Stromal cell of bone marrow (primary cell): ENCODE results near the gene LONP2.

Experiments
- DNase-seq: peaks from one replicate; pipeline ENCODE4 v3.0.0-alpha.2; 2012; ENCODE audit warnings: low read depth

The LONP2 gene, protein sequence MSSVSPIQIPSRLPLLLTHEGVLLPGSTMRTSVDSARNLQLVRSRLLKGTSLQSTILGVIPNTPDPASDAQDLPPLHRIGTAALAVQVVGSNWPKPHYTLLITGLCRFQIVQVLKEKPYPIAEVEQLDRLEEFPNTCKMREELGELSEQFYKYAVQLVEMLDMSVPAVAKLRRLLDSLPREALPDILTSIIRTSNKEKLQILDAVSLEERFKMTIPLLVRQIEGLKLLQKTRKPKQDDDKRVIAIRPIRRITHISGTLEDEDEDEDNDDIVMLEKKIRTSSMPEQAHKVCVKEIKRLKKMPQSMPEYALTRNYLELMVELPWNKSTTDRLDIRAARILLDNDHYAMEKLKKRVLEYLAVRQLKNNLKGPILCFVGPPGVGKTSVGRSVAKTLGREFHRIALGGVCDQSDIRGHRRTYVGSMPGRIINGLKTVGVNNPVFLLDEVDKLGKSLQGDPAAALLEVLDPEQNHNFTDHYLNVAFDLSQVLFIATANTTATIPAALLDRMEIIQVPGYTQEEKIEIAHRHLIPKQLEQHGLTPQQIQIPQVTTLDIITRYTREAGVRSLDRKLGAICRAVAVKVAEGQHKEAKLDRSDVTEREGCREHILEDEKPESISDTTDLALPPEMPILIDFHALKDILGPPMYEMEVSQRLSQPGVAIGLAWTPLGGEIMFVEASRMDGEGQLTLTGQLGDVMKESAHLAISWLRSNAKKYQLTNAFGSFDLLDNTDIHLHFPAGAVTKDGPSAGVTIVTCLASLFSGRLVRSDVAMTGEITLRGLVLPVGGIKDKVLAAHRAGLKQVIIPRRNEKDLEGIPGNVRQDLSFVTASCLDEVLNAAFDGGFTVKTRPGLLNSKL

GRCh38 chr16:48244080-48244862, at the start of gene LONP2:
Gene LONP2, plus strand, starts transcription at chr16:48244300. Its CDS starts 89 bp downstream, at chr16:48244389.
- DNase-seq = peak; percentile 75

GRCh38 chr16:48194828-48195556, 49.1 kb upstream of the LONP2 start:
- no peak for DNase-seq

DNA sequence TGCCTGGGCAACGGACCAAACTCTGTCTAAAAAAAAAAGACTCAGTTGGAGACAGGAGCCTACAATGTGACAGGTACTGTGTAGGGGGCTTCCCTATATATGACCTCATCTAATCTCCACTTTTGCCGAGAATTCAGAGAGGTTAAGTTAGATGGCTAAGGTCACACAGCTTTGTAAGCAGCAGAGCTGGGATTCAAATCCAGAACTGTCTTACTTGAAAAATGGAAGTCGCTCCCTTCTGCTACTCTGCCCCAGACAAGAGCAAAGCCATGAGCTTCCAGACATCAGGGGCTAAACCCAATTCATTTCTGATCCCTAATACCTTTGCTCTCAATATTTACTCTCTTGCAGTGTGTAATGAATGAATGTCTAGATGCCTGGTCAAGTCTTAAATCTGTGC, 46.8 kb upstream of the LONP2 start:
- no peak for DNase-seq

DNA sequence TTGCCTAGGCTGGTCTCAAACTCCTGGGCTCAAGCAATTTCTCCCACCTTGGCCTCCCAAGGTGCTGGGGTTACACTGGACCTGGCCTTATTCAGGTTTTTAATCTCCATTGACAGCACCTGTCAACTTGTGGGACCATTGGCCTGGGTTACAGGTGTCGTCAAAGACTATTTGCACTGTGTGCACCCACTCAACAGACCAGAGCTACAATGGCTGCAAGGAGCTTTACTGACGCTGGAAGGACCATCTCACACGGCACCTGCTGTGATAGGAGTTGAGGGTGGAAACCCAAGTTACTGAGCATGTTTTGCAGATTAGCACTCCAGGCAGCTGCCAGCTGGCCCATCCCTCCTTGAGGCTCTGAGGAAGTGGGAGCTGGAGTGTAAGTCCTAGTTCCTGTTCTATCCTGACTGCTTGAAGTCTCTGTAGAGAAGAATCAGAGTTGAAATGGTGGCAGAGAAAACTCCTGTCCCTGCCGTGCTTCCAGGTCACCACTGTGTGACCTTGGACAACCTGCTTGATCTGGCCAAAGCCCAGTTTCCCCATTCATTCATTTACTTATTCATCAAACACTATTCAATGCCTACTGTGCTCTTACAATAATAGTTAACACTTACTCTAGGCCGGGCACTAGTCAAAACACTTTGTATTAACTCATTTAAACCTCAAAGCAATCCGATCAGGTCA, 42.4 kb upstream of the LONP2 start:
- no peak for DNase-seq

DNA sequence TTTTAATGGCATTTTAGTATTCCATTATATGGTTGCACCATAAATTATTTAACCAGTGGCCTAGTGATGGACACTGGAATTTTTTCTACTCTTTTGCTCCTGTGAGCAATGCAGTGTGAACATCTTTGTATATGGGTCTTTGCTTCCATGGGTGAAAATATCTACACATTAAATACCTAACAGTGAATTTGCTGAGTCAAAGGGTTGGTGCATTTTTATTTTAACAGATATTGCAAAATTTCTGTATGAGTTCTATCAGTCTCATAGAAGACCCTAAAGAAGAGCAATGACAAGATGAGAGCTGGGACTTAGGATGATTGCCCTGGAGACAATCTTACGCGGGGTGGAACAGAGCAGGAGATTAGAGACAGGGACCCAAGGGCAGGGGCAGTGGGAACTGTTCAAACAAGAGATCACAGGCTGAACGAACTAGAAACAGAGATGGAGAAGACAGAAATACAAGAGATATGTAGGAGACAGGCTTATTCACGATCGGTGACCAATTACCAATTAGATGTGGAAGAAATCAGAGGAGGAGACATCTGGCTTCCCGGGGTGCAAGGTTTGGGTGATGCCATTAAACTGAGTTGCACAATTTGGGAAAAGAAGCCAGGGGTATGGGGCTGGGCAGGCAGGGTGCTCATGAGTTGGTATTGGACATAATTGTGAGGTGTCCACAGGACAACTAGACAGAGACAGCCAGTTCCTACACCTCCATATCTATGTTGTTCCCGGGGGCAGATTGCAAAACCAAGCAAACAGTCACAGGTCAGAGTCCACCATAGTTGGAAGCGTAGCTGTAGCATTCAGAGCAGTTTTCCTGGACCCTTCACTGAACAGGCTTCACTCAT, 39.9 kb upstream of the LONP2 start:
- no peak for DNase-seq

- no peak for DNase-seq
These were observed 39.3 kb upstream of the LONP2 start for GRCh38 chr16:48204825-48205151.

- DNase-seq = peak; percentile 9
These were observed 37.4 kb upstream of the LONP2 start for GRCh38 chr16:48206594-48207242.

DNA sequence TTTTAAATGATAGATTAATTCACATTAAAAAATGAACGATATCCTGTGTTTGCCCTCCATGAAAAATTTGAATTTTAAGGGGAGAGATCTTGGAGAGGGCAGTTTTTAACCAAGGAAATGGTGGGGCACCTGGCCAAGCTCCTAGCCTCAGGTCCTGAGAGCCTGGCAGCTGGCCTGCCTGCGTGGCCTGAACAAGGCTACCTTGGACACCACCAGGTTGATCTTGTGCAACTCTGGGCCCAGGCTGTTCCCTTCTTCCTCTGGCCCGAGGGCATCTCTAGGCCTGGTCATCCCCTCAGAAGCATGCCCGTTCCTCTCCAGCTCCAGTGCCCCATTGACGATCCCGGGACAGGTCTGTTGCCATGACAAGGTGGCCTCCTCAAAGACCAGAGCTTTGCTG, 33.4 kb upstream of the LONP2 start:
- DNase-seq = no peak

DNA sequence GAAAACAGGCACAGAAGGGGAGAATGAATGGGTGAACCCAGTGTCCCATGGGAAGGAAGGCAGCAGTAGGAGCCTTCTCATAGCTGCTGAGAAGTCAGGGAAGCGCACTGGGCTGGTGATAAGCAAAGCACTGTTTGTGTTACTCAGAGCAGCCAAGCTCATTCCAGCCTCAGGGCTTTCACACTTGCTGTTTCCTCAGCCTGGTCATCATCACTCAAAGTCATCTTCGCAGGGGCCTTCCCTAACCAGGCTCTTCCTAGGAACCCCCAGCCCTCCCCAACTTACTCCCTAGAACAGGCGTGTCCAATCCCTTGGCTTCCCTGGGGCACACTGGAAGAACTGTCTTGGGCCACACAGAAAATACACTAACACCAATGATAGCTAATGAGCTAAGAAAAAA, 32.1 kb upstream of the LONP2 start:
- no peak for DNase-seq

GRCh38 chr16:48215738-48216137, 28.4 kb upstream of the LONP2 start:
- DNase-seq = no peak

DNA sequence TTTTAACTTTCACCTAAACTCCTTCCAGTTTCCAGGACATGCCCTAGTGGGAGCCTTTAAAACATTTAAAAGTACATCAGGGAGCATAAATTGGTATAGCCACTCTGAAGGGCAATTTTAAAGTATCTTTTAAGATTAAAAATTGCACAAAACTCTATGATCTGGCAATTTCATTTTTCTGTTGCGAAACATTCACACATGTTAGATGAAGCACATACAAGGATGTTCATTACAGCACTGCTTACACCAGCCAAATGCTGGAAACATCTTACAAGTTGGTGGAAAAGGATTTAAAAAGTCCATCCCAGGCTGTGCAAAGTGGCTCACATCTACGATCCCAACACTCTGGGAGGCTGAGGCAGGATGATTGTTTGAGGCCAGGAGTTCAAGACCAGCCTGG, 26.4 kb upstream of the LONP2 start:
- DNase-seq = no peak

DNA sequence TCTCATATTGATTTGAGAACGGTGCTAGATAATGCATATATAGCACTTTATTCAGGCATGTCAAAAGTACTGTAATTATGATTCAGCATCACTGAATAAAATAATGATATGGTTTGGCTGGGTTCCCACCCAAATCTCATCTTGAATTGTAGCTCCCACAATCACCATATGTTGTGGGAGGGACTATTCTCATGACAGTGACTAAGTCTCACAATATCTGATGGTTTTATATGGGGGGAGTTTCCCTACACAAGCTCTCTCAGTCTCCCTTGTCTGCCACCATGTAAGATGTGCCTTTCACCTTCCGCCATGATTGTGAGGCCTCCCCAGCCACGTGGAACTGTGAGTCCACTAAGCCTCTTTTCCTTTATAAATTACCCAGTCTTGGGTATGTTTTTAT, 25.6 kb upstream of the LONP2 start:
- DNase-seq = no peak

DNA sequence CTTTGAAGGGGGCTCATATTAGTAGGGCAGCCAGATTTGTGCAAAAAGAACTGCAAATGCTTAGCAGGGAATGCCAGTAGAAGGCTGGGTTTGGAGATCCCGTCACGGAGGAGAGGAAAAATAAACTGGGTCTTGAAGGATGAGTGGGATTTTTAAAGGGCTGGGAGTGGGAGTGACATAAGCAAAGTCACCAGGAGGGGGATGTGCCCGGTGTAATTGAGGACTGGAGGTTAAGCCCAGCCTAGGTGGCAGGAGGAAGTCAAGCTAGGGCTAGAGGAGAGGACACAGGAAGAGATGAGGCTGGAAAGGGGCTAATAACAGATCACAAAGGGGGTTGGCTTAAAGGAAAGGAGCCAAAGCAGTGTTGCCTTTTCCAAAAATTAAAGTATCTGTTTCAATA, 23.2 kb upstream of the LONP2 start:
- DNase-seq = no peak

DNA sequence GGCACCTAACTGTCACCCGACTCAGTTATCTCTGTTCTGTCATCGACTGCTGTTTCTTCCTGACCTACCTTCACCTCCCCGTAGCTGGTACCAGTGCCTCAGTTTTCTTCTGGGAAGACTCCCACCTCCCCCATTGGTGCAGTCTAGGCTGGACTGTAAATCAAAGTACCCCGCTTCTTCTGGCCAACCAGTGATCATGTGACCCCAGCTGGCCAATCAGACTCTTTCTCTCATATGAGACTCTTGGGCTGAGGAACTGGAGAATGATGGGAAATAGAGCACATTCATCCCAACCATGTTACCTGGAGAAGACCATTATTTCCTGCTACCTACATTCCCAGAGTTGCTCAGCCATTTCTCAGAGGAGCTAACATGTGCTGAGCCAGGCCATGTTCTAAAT, 20.6 kb upstream of the LONP2 start:
- DNase-seq = no peak

DNA sequence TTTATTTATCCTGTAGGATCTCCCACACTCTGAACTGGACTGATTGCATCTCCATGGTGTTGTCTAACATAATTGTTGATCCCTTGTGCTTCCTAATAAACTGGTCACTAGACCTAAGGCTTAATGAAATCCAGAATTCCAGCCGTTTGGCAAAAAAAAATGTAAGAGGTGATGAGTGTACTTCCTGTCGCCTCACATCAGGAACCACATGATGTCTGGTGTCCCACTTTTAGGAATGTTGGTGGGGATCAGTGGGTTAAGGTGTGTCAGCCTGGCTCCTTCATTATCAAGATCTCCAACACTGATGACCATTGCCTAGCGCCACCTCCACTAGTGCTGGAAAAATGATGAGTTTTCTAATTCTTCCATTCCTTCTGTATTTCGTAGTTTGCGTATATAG, 18.6 kb upstream of the LONP2 start:
- no peak for DNase-seq

DNA sequence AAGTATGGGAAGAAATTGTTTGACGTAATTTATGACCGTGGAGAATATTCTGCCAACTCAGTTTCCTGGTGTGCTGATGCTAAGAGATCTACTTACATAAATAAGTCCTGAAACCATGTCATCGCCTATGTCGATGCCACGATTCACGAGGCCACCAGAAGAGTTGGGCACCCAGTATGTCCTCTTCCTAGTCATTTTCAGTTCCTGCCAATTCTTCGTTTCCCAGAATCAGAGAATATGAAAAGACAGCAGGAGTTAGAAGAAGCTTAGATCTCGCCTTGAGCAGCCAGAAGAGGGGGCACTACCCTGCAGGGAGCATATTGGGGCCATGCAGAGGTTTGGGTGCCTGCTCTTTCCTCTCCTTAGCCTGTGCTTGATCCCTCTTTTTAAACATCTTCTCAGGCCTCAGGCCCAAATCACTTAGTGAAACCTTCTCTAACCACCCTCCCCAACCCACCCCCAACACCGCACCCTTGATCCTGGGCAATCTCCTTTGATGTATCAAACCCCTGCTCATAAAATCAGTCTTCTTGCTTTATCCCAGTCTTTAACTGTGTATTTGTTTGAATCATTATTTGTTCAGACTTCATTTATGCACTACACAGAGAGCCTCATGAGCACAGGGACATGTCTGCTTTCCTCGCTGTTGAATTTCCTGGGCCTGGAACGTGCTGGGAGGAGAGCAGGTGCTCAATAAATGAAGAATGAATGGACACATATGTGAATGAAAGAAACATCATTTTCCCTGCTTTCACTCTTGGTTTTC, 12.2 kb upstream of the LONP2 start:
- peak; percentile 36 for DNase-seq

DNA sequence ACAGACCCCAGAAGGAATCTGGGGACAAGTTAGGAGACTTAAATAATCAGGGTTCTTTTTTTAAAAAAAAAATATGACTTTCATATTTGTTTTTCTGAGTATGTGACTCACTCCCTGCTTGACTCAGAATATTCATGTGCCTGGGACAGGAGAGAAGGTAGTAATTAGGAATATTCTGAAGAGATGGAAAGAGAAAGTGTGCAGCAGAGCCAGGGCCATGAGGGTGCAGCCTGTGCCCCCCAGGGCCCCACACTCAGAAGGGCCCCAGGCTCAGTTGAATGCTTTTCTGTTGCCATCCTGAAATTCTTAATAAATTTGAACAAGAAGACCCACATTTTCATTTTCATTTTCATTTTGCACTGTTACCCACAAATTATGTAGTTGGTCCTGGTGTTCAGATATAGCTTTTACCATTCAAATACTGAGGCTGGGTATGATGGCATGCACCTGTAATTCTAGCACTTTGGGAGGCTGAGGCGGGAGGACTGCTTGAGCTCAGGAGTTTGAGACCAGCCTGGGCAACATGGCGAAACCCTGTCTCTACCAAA, 11.5 kb upstream of the LONP2 start:
- no peak for DNase-seq

DNA sequence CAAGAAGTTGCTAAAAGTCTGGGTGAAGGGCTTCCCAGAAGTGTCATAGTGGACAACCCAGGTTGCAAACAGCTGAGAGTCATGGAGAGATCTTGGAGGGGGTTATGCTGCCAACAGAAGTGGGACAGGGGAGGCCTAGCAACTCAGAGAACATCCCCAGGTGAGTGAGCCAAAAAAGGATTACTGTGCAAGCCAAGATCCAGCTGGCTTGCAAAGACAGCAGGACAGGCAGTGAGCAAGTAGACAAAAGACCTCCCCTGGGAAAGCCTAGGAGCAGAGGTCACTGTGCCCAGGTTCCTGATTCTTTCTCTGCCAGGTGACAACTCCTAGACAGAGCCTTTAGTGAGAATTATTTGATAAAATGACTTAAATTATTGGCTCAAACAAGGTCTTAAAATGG, 9.5 kb upstream of the LONP2 start:
- no peak for DNase-seq

DNA sequence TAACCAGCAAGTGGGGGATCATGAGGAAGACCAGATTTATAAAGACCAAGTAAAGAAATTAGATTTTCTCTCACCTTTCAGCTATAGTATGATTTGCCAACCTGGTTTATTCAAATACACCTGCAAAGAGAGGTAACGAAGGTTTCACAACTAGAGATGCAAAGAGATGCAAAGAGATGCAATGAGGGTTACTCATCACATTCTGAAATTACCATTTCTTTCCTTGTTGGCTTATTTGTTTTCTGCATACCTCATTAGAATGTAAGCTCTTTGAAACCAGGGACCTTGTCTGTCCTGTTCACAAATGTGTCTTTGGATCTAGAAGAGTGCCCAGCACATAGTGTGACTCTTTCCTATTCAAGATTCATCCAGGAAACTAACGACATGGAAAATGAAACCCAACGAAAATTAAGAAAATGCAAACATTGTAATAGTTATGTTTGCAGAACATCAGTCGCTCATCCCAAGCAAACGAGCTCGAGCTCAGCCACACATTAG, 9.0 kb upstream of the LONP2 start:
- no peak for DNase-seq
